Mesenchymal stem cell (in vitro differentiated cells and primary cell): ENCODE measurements around the gene FHOD3.

Source experiments
- DNase-seq: peaks from one replicate; pipeline ENCODE4 v3.0.0-alpha.2; 2013
- H2AFZ ChIP-seq: one replicate; pipeline ENCODE4 v1.6.1; 2013; ENCODE audit warnings: low read depth, mild to moderate bottlenecking, control low read depth, inconsistent platforms, low read length, moderate library complexity
- H2AK5ac ChIP-seq: 2 replicates; pipeline ENCODE4 v1.6.1; 2013; ENCODE audit warnings: low read length, moderate library complexity, mild to moderate bottlenecking, inconsistent platforms; ENCODE audit not compliant: severe bottlenecking
- H2BK120ac ChIP-seq: one replicate; pipeline ENCODE4 v1.6.1; 2013; ENCODE audit warnings: low read depth, mild to moderate bottlenecking, inconsistent platforms, low read length, moderate library complexity
- H2BK12ac ChIP-seq, 2 experiments: one replicate each; pipeline ENCODE4 v1.6.1; 2013; ENCODE audit warnings: inconsistent platforms in 2 of 2, low read length in 2 of 2, mild to moderate bottlenecking in 2 of 2, moderate library complexity in 2 of 2, control low read depth in 1 of 2
- H2BK15ac ChIP-seq: one replicate; pipeline ENCODE4 v1.6.1; 2013; ENCODE audit warnings: mild to moderate bottlenecking, low read depth, inconsistent platforms; ENCODE audit not compliant: poor library complexity, severe bottlenecking
- H2BK5ac ChIP-seq: 2 replicates; pipeline ENCODE4 v1.6.1; 2013; ENCODE audit warnings: low read depth, mild to moderate bottlenecking, low read length, control low read depth, inconsistent platforms; ENCODE audit not compliant: poor library complexity, severe bottlenecking
- H3K14ac ChIP-seq, 2 experiments: one replicate each; pipeline ENCODE4 v1.6.1; 2013; ENCODE audit warnings: inconsistent platforms in 2 of 2, low read length in 2 of 2, control low read depth in 1 of 2, mild to moderate bottlenecking in 1 of 2, moderate library complexity in 1 of 2
- H3K18ac ChIP-seq, 2 experiments: one replicate each; pipeline ENCODE4 v1.6.1; 2013; ENCODE audit warnings: inconsistent platforms in 2 of 2, low read length in 2 of 2, control low read depth in 1 of 2, low read depth in 1 of 2, mild to moderate bottlenecking in 1 of 2
- H3K23ac ChIP-seq, 2 experiments: one replicate each; pipeline ENCODE4 v1.6.1; 2013; ENCODE audit warnings: inconsistent platforms in 2 of 2, low read length in 2 of 2, mild to moderate bottlenecking in 2 of 2, moderate library complexity in 2 of 2, control low read depth in 1 of 2
- H3K27ac ChIP-seq: 2 replicates; pipeline ENCODE4 v1.5.1; 2013; ENCODE audit warnings: mild to moderate bottlenecking, moderate library complexity, low read length, control low read depth, inconsistent platforms; ENCODE audit not compliant: poor library complexity, severe bottlenecking
- H3K27me3 ChIP-seq, 2 experiments: 2 replicates each; pipeline versions ENCODE4 v1.6.1 to v1.7.0; 2013; ENCODE audit warnings: low read length in 2 of 2, mild to moderate bottlenecking in 2 of 2, moderate library complexity in 2 of 2, control low read depth in 1 of 2, inconsistent platforms in 1 of 2; ENCODE audit not compliant: control insufficient read depth in 1 of 2, insufficient read depth in 1 of 2
- H3K36me3 ChIP-seq, 2 experiments: 2 replicates each; pipeline versions ENCODE4 v1.6.1 to v1.7.0; 2013; ENCODE audit warnings: low read length in 2 of 2, control low read depth in 1 of 2, inconsistent platforms in 1 of 2, low read depth in 1 of 2, mild to moderate bottlenecking in 1 of 2; ENCODE audit not compliant: insufficient read depth in 2 of 2, control insufficient read depth in 1 of 2
- H3K4ac ChIP-seq, 2 experiments: one replicate each; pipeline ENCODE4 v1.6.1; 2013; ENCODE audit warnings: inconsistent platforms in 2 of 2, low read length in 2 of 2, mild to moderate bottlenecking in 2 of 2, moderate library complexity in 2 of 2, control low read depth in 1 of 2, low read depth in 1 of 2
- H3K4me1 ChIP-seq: 2 replicates; pipeline ENCODE4 v1.6.1; 2013; ENCODE audit warnings: low read depth, low read length, control low read depth; ENCODE audit not compliant: control insufficient read depth, insufficient read depth
- H3K4me2 ChIP-seq: 2 replicates; pipeline ENCODE4 v1.6.1; 2013; ENCODE audit warnings: low read length, mild to moderate bottlenecking, inconsistent platforms; ENCODE audit not compliant: poor library complexity, severe bottlenecking
- H3K4me3 ChIP-seq, 2 experiments: 2 replicates each; pipeline versions ENCODE4 v1.5.1 to v1.7.0; 2013; ENCODE audit warnings: low read length in 2 of 2, mild to moderate bottlenecking in 2 of 2, control low read depth in 1 of 2, low read depth in 1 of 2; ENCODE audit not compliant: insufficient read depth in 1 of 2
- H3K79me1 ChIP-seq: replicated peaks from 2 replicates; pipeline ENCODE4 v1.6.1; 2013; ENCODE audit warnings: mild to moderate bottlenecking, control low read depth, low read length, inconsistent platforms; ENCODE audit not compliant: poor library complexity, severe bottlenecking
- H3K9ac ChIP-seq: 2 replicates; pipeline ENCODE4 v1.7.0; 2013; ENCODE audit warnings: mild to moderate bottlenecking, low read length, moderate library complexity
- H3K9me3 ChIP-seq: 2 replicates; pipeline ENCODE4 v1.7.0; 2013; ENCODE audit warnings: mild to moderate bottlenecking, low read length; ENCODE audit not compliant: control insufficient read depth
- H4K8ac ChIP-seq: one replicate; pipeline ENCODE4 v1.6.1; 2013; ENCODE audit warnings: inconsistent platforms, mild to moderate bottlenecking, low read length, moderate library complexity
- H4K91ac ChIP-seq: one replicate; pipeline ENCODE4 v1.6.1; 2013; ENCODE audit warnings: mild to moderate bottlenecking, low read length, inconsistent platforms
- WGBS: methylation state at CpG from one replicate; pipeline ENCODE4 v1.1.7; 2013; ENCODE audit warnings: mixed read lengths; 5-methylcytosine and 5-hydroxymethylcytosine counted together

FHOD3 gene

DNA sequence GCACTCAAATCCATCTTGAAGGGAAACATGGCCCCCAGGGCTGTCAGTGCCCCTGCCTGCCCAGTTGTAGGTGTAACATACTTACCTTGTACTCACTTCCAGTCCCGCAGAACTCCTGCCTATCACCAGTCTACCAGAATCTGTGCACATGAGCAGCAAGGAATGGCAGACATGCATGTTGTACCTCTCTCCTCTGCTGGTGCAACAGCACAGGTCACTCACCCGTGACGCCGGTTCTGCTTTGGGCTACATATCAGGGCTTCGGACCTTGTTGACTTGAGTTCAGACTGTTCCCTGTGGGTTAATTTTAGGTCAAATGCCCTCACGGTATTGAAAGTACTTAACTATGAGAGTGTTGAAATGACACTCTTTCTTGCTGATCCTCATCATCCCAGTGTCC is 315.6 kb downstream of the FHOD3 start:
- Histone ChIP-seq H3K18ac (no peak overlapping the region), H2AK5ac (no peak overlapping the region), H2BK120ac (no peak overlapping the region), H3K27ac (no peak overlapping the region), H3K79me1 (no peaks in the 10 kb centered on the region), H3K4me1 (no peaks in the 10 kb centered on the region), H2BK12ac (no peak overlapping the region), H3K9ac (no peak overlapping the region), H3K4ac (no peak overlapping the region), H3K4me2 (no peak overlapping the region), H4K8ac (no peak overlapping the region), H3K9me3 (no peaks in the 10 kb centered on the region), H2BK15ac (no peak overlapping the region), H3K23ac (no peak overlapping the region), H3K4me3 (no peak overlapping the region), H3K36me3 (peaks cover 10 to 15% of the 10 kb centered on the region in 2 experiments), H4K91ac (no peak overlapping the region), H3K27me3 (no peaks in the 10 kb centered on the region), H2AFZ (no peak overlapping the region), H2BK5ac (no peak overlapping the region), H3K14ac (no peak overlapping the region)
- no peak for DNase-seq
- 94% methylated on average over 6 of the region's 6 CpGs for WGBS

DNA sequence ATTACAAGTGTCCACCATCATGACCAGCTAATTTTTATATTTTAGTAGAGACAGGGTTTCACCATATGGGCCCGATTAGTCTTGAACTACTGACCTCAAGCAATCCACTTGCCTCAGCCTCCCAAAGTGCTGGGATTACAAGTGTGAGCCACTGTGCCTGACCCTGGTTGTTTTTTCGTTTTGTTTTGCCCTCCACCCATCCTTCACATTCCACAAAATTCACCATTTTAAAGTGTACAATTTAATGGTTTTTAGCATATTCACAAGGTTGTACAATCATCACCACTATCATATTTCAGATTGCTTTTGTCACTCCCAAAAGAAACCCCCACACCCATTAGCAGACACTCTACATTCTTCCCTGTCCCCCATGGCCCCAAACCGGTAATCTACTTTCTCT is 316.3 kb downstream of the FHOD3 start:
- Histone ChIP-seq H3K27ac (no peak overlapping the region), H3K79me1 (peaks cover 4% of the 10 kb centered on the region), H3K4me1 (no peaks in the 10 kb centered on the region), H2BK15ac (no peak overlapping the region), H3K4me3 (no peak overlapping the region), H3K23ac (no peak overlapping the region), H3K27me3 (no peaks in the 10 kb centered on the region), H3K4me2 (no peak overlapping the region), H3K9me3 (no peaks in the 10 kb centered on the region), H2BK5ac (no peak overlapping the region), H2BK12ac (no peak overlapping the region), H2BK120ac (no peak overlapping the region), H3K14ac (no peak overlapping the region), H3K18ac (no peak overlapping the region), H2AFZ (no peak overlapping the region), H4K8ac (no peak overlapping the region), H3K9ac (no peak overlapping the region), H4K91ac (no peak overlapping the region), H3K4ac (no peak overlapping the region), H3K36me3 (peaks cover 10 to 15% of the 10 kb centered on the region in 2 experiments), H2AK5ac (no peak overlapping the region)
- DNase-seq = no peak
- 82% methylated on average over 3 of the region's 3 CpGs for WGBS

DNA sequence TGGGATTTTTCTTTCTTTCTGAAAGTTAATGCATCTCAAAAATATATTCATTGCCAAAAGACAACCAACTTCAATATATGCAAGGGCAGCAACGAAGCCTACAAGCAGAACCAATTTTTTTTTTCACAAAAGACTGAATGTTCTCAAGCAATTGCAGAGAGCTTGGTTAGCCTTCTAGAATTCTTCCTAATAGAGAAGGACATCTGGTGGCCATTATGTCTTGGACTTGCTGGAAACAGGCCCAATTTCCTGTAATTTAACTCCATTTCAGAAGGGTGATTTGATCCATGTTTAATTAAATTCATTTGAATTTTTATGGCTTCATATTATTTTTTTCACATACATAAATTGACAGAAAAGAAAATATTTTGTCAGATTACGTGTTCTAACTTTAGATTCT is 323.3 kb downstream of the FHOD3 start:
- no peak overlapping the region for H3K14ac ChIP-seq
- no peak overlapping the region for H4K91ac ChIP-seq
- no peaks in the 10 kb centered on the region for H3K4me1 ChIP-seq
- H2BK12ac ChIP-seq = no peak overlapping the region
- no peaks in the 10 kb centered on the region for H3K9me3 ChIP-seq
- no peak overlapping the region for H2AFZ ChIP-seq
- no peak overlapping the region for H4K8ac ChIP-seq
- H3K23ac ChIP-seq = no peak overlapping the region
- H3K18ac ChIP-seq = no peak overlapping the region
- H3K4me3 ChIP-seq = no peak overlapping the region
- no peak overlapping the region for H3K4ac ChIP-seq
- H2BK15ac ChIP-seq = no peak overlapping the region
- no peak overlapping the region for H3K4me2 ChIP-seq
- H3K27me3 ChIP-seq = no peaks in the 10 kb centered on the region
- no peak overlapping the region for H2AK5ac ChIP-seq
- no peak overlapping the region for H2BK120ac ChIP-seq
- peaks cover 0 to 6% of the 10 kb centered on the region in 2 experiments for H3K36me3 ChIP-seq
- peaks cover 8% of the 10 kb centered on the region for H3K79me1 ChIP-seq
- DNase-seq = no peak
- WGBS = 0% methylated on average over 1 of the region's 2 CpGs
- no peak overlapping the region for H2BK5ac ChIP-seq
- H3K27ac ChIP-seq = no peak overlapping the region
- H3K9ac ChIP-seq = no peak overlapping the region

DNA sequence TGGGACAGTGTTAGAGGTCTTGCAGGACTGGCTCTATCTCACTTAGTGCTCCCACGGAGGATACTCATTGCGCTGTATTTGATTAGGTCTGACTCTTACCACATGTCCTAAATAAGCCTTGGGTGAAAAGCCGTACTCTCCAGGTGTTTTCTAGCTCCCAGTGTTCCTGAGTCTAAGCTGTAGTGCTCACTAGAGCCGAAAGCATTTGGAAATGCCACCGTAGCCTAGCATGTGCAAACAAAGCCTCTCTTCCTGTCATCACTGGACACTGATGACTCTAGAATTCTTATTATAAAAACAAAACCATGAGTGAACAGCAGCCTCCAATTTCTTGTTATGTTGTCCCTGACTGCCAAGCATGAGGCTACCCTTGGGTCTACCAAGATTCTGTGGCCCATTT is 325.1 kb downstream of the FHOD3 start:
- Histone ChIP-seq H3K79me1 (peaks cover 8% of the 10 kb centered on the region), H4K8ac (no peak overlapping the region), H2AK5ac (no peak overlapping the region), H2AFZ (no peak overlapping the region), H2BK5ac (no peak overlapping the region), H3K27ac (no peak overlapping the region), H3K9ac (no peak overlapping the region), H3K36me3 (peaks cover 0 to 7% of the 10 kb centered on the region in 2 experiments), H3K4me3 (no peak overlapping the region), H3K4me2 (no peak overlapping the region), H3K27me3 (no peaks in the 10 kb centered on the region), H2BK15ac (no peak overlapping the region), H3K4ac (no peak overlapping the region), H3K23ac (no peak overlapping the region), H3K18ac (no peak overlapping the region), H3K9me3 (no peaks in the 10 kb centered on the region), H2BK120ac (no peak overlapping the region), H3K4me1 (no peaks in the 10 kb centered on the region), H4K91ac (no peak overlapping the region), H2BK12ac (no peak overlapping the region), H3K14ac (no peak overlapping the region)
- WGBS = 86% methylated on average over 5 of the region's 5 CpGs
- no peak for DNase-seq
